OCI-M1 (cell line): ENCODE measurements around the gene VOPP1.

Source experiments
- DNase-seq: peaks from one replicate; lab custom pipeline; 2025; lab: John Stamatoyannopoulos, UW

The VOPP1 gene

DNA sequence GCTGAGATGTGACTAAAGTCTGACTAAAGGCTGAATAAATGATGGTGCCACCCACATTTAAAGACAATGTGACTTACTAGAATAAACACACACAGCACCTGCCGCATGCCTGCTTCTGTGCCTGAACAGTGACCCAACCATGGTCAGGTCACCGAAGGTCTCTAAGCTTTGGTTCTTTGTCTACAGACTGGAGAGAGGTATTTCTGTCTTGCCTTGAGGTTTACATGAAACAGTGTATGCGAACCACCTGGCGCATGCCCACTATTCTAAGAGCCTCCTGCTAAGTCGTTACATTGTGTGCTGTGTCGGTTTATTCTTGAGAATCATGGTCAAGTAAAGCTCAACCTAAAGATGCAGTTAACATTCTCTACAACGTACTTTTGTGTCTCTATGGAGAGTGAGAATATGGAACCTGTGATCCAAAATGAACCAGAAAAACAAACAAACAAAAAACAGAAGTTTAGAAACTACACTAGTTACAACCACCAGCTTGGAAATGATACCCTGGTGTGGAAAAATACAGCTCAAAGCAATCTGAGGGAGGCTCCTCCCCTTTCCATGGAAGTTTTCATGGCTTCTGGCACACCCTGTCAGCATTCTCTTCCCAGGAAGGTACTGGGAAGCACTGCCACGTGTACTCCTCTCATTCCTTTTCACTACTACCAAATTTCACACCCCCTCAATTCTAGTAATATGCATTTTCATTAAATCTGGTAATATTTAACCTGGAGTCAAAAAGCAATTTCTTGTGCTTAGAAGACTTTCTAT is 40.0 kb downstream of the VOPP1 start:
- DNase-seq, result no peak

DNA sequence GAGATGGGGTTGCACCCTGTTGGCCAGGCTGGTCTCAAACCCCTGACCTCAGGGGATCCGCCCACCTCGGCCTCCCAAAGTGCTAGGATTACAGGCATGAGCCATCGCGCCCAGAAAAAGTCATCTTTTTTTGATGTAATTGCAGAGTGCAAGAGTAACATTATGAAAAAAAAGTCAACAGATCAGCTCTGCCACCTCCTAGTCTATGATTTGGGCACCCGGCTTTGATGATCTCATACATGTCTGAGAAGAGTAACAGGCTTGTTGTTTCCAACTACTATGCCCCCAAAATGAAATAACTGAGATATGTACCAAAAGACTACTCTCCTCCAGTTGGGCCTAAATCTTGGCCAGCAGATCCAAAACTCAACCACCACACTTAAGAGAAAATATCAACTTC is 40.8 kb downstream of the VOPP1 start:
- DNase-seq, result no peak

DNA sequence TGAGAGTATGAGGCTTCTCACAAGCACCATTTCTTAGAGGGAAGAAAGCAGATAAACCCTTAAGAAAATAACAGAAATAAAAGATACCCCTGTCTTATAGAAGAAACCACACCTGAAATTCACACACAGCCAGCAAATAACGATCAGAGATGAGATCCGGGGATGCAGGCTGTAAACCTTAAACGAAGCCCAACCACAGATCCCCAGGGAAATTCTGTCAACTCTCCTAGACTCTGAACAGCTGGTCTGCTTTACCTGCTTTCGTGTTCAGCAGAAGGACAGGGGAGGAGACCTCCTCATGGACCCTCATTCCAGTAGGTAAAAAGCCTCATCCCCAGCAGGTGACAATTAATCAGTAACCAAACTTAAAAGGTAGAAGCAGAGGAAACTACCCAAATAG is 45.0 kb downstream of the VOPP1 start:
- no peak for DNase-seq

DNA sequence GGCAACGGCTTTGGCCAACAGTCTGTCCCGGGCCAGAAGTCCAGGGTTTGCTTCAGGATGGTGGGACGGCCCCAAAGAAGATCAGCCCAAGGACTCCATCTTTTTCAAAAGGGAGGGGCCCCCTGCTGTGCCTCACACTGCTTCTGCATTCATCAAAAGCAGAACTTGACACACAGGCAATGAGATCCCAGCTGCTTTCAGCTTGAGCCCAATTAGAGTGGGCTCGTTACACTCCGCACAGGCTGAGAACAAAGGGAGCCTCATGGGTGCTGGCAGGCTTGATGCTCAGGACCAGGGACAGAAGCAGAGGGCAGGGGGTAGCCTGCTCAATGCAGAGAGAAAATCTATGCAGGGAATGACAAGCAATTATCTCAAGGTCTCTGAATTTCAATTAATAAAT is 45.5 kb downstream of the VOPP1 start:
- DNase-seq, result no peak

DNA sequence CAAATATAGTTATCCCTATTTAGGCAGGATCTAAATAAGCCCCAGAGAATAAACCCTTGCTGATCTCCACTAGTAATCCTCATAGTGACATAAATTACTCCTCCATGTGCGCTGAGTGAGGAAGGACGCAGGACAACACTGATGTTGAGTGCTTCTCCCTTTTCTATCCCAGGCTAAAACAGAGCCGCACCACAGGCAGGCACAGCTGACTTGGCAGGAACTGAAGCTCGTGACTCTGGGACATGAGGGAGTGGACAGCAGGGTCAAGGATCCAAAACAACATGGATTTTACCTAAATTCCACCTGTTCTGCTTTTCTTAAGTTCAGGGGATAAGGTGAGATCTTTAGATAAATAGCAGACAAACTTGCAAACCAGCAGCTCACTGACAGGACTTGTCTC is 46.0 kb downstream of the VOPP1 start:
- DNase-seq, result no peak

DNA sequence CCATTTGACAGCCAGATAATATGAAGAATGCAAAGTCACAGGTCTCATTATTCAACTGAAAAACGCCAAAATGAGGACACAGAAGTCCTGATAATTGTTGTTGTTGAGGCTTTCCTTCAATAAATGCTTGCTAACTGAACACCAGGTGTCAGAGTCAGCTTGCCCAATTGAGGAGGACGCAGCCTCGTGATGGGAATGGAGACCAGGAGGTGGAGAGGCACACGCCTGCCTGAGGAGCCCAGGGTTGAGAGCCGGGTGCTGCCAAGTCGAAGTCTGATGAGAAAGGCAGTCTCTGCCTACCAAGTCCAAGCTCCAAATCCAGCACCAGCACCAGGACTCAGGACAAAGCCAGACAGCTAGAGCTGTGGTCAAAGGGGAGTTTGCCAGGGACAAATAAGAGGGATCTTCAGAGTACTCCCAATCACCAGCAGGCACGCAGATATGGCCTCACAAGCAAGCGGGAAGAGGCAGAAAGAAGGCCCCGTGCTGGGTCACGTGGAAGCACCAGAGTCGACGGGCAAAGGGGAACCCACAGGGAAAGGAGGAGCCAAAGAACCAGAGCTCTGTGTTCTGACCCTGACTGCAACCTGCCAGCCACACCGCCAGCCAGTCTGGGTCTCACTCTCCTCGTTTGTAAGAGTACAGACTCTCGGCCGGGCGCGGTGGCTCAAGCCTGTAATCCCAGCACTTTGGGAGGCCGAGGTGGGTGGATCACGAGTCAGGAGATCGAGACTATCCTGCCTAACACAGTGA is 47.6 kb downstream of the VOPP1 start:
- DNase-seq, result no peak

DNA sequence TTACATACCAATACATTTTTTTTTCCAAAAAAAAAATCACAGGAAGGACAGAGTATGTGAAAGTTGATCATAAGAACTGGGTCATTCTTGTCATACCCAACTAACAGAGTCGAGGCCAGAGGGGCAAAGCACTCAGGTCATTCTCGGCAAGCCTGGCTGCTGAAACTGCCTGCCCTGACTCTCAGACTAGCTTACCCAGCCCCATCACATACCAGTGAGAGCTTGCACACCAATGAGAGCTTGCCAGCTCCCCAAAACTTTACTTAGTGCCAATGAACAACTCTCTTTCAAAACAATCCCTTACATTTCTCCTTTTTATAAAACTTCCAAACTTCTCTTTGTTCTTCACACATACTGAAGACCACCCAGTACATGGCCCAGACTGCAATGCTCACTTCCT is 48.9 kb downstream of the VOPP1 start:
- DNase-seq, result no peak

DNA sequence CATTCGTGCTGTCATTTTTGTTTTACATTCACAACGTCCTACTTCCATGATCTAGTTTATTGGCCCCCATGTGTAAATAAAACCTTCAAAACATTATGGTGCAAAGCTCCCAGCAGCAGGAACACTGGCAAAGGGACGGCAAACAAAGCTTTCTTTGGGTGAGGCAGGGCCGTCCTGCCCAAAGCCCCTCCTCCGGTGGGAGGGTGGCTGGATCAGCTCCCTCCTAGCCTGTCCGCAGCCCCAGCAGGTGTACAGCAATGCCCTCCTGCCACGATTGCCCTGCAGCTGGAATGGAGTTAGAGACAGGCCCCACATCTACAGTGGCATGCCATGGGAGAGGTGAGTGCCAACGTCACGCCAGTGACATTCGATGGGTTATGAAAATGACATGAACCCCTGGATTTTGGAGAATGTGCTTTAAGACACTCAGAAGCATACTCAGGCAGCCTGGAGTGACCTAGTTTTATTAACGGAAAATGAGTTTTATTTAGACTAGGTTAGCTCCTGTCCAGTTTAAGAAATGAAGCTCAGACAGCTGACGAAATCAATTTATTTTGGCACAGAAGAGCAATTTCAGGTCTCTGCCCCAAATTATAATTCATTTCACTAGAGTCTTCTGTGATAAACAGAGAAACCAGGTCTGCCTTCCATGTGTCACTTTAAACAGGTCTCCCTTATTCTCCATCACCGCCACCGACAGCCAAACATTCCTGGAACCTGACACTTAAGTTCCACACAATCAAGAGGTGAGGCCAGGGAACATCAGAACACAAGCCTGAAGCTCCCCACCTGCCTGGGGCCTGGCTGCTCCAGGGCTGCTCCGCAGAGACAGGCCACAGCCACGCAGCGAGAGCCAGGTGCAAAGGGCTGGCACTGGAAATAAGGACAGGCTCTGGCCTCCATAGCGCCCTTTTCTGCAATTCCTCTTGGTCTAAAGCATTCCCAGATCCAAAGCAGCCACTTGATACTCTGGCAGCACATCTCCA is 50.1 kb downstream of the VOPP1 start:
- DNase-seq, result no peak

DNA sequence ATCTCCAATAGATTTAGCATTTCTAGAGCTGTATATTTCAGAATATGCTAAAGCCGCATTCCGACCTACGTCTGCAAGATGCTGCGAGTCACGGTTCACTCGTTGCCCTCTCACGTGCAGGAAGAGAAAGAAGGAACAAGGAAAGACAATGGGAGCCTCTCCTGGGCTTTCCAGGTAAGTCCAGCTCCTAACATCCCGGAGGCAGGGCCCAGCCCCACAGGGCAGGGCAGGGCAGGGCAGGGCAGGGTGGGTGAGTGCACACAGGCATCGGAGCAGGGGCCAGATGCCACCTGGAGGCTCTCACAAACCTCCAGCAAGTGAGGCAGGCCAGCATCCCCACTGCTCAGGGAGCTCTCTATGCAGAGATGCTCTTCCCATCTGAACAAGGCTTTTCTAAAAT is 50.8 kb downstream of the VOPP1 start:
- no peak for DNase-seq

DNA sequence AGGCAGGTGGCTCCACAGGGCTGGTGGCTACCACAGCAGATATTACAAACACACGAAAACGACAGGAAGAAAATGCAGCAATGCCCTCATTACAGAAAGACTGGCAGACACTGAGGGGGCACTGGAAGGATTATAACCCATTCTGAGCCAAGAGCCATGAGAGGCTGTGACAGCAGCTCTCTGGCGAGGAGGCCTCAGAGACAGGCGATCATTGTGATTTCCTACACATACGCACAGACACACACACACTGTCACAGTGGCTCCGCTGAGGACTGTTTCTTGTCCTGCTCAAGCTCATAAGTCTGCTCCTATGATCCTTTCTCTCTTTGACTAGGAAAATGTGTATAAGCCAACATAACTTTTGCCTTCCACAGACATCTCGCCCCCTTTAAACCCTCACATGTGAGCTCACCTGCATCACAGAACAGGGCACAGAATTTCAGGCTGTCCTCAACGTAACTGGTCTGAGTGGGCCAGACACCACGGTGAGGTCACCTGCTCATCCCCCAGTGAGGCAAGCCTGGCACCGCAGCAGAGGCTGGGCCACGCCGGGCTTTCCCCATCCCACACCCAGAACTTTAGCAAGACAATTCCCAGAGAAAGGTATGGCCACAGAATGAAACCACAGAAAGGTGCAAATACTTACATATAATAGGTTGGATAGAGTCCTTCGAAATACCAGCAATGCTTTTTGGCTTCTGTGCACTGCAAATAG is 51.7 kb downstream of the VOPP1 start:
- DNase-seq, result no peak

DNA sequence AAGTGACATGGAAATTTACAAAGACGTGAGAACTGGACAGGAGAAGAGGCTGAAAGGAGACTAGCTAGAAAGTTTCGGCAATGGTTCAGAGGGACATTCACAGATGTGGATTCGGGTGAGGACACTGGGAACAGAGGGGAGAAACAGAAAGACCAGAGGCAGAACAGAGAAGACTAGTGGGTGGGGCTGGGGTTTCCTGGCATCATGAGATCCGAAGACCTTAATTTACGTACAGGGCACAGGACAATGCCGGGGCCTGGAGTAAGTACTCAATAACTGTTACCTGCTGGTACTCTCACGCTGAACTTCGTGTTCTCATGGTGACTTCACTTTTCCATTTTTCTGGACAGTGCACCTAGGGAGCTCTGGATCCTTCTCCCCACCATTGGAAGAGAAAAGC is 53.5 kb downstream of the VOPP1 start:
- DNase-seq, result no peak

DNA sequence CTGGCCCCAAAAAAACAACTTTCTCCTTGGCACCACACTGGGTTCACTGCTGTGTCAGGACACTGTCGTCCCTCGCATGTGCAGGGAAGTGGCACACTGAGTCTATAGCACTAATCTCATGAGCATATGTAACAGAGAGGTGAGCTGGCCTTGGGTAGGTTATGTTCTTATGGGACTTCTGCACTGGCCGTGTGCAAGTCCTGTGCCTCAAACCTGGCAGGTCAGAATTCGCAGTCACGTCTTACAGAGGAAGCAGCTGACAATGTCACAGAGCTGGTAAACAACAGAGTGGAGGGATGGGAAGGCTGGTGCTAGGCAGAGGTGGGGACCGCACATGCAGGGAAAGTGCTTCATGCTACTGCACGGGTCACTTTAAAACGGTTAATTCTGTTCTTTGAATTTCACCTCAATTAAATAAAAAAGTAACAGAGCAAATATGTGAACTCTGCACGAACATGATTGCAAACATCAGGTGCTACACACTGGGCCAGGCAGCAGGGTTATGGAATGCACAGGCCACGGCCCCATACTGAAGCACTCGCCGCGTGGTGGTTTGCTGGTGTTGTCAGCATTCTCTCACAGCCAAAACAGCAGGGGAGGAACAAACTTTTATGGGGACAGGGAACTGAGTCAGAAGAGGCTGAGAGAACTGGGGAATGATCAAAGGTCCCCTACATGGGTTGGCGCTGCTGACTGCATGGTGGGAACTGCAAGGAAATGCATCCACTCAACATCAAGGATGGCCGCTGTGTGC is 54.2 kb downstream of the VOPP1 start:
- DNase-seq, result no peak

DNA sequence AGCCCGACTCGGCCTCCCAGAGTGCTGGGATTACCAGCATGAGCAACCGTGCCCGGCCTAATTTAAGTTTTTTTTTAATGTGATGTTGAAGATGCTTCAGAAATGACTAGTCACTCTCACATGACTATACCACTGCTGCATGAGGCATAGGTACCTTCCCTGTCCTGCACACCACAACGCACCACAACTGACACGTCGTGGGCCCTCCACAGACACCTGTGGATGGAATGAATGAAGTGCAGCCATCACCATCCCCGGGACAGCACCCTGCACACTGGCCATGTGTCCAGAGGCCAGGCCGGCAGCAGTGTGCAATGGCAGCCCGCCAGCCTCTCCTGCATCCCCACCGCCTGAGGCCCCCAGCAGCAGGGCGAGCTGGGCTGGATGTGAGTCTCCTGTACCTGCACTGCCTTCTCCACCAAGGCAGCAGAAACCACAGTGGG is 55.1 kb downstream of the VOPP1 start:
- no peak for DNase-seq

DNA sequence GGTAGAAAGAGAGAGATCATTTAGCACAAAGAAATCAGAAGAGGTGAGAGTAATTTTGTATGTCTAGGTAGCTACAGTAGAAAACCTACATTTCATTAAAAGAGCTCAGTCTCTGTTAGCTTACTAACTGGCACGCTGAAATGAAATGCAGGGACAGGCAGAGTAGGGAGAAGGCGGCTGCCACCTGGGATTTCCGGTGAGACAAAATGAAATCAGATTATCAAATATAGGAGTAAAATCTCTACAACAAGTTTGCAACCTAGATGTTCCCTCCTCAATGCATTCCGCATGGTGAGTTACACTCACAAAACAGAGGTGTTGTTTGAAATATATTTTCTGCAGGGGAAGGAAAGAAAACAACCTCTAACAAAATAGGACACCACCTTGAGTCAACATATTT is 55.9 kb downstream of the VOPP1 start:
- no peak for DNase-seq

DNA sequence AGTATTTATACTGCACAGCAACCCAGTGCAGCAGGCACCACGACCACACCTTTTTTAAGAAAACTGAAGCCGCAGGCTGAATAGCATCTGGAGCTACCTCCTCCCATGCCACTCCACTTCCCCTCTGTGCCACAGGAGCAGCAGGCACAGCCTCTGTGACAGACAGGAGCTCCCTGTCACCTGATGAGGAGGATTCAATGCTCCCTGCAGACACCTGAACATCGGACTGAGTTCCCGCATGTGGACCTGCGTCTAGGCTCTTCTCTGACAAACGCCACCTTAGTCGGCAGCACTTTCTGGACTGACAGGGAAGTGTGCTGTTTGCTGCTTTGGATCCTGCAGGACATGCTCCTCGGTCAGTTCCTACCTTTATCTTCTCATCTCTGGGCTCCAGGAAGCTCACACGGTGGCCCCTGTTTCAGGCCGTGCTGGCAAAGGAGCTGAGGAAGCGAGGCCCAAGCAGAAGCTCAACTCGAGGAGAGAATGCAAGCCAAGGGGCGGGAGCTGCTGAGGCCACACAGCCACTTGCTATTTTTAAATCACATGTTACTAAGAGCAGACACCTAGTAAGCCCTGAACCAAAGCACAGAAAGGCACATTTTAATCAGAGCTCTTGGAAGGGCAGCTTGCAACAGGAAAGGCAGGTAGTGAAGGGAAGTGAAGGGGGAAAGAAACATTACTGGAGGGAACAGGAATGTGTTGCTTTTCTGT is 56.6 kb downstream of the VOPP1 start:
- no peak for DNase-seq

DNA sequence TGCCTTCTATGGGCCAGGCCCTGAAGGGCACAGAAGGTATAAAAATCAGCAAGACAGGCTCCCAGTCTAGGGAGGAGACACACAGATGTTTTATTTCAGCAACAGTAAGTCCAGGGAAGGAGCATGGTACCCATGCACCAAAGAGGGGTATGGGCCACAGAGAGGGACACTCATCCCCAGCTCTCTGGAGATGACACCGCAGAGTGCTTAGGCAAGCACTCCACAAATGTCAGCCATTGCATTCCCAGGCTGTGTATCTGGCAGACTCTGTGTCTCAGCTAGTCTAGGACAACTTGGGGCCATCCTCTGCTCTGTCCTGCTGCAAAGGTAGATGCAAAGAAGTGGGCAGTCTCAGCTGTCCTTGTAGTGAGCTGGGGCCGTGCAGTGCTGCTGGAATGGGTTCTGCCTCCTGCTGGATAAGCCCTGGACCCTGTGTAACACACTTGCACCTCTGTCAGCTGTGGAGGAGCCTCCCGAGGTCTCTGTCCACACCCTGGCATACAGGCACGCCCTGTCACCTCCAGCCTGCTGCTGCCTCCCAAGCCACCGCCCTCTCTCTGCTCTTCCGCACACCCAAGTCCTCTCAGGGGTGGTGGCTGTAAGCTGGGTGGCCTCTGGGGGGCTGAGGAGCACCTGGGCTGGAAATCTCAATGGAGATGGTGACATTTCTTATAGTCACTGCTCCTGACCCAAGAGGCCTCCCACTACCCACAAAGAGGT is 57.6 kb downstream of the VOPP1 start:
- DNase-seq, result no peak

DNA sequence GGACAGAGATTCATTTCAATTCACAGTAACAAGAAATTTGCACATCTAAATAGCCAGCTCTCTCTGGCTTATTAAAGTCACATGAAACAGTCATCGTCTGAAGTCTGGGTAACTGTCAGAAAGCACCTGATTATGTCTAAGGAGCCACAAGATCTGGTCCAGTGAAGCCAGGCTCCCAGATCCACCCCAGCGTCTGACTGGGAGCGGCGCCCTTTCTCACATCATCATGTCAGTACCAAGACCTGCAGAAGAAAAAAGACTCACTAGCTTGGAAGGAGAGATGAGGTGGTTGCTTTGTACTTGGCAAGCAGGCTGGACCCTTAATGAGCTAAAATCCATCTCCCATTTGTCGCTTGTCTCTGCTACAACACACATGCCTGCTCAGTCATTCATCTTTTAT is 58.4 kb downstream of the VOPP1 start:
- no peak for DNase-seq

DNA sequence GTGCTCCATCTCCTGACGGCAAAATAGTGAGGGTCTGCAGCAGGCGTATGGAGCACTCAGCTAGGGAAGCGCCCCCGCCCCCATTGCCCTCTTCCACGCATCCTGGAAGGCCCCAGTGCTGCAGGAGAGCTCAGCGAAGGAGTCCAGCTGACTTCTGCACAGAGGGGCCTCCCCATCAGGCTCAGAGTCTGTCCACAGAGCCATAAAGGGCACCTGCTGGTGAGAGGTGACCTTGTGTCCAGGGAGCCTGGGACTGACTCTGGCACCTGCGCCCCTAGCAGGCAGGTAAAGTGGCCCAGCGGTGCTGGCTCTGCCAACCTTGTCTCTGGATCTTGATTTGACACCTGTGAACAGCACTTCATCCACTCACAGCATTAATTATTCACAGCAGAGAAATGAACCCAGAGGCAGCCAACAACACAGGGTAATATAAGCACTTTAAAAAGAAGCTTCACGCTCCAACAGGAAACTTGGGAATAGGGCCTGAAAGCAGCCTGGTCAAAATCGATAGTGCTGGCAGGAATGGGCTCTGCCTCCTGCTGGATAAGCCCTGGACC is 59.6 kb downstream of the VOPP1 start:
- no peak for DNase-seq

DNA sequence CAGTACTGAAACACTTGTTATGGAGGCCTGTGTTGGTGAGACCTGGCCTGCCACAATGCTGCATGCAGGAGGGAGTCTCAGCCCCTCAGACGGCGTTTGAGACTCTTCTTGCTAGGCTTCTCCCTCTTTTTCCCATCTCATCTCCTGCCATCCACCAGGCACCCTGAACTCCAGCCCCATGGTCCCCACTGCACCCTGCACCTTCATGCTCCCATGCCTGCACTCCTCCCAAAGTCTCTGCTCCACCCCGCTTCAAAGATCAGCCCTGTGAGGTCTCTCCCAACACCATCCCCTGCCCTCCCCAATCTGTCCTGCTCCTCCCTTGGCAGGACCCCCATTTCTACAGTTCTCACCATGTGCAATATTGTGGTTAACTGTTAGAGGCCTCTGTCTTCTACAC is 61.7 kb downstream of the VOPP1 start:
- no peak for DNase-seq
